T1000 (cell line): ENCODE data around the gene GBX1.

Experiments
- DNase-seq: peaks from one replicate; lab custom pipeline; 2025; ENCODE audit warnings: mixed read lengths; lab: John Stamatoyannopoulos, UW

Gene GBX1

GRCh38 chr7:151167197-151167961 lies at the start of gene GBX1:
GBX1 (minus strand) TSS chr7:151167694; CDS start chr7:151167548, 146 bp downstream.
- no peak for DNase-seq

DNA sequence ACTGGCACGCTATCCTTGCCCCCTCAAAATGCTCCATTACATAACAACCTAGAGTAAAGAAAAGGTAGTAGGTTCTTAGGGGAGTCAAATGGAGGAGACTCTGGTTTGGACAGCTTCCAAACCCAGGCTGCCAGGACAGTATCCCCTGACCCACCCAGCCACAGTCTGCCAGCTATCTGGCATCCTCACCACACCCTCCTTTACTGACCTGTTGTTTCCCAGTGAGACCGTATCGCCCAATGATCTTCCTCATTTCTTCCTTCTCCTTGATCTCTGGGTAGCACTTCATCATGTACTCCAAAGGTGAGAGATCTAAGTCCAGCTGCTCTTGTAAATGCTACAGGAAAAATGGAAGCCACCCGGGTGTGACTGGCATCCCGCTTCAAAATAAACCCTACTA lies 47.9 kb upstream of the GBX1 start:
- no peak for DNase-seq

- DNase-seq, result no peak
These were observed 46.3 kb upstream of the GBX1 start for GRCh38 chr7:151213826-151214225.

- DNase-seq, result no peak
These were observed 45.1 kb upstream of the GBX1 start for GRCh38 chr7:151212626-151213025.

- no peak for DNase-seq
These were observed 43.8 kb upstream of the GBX1 start for GRCh38 chr7:151211155-151211772.

DNA sequence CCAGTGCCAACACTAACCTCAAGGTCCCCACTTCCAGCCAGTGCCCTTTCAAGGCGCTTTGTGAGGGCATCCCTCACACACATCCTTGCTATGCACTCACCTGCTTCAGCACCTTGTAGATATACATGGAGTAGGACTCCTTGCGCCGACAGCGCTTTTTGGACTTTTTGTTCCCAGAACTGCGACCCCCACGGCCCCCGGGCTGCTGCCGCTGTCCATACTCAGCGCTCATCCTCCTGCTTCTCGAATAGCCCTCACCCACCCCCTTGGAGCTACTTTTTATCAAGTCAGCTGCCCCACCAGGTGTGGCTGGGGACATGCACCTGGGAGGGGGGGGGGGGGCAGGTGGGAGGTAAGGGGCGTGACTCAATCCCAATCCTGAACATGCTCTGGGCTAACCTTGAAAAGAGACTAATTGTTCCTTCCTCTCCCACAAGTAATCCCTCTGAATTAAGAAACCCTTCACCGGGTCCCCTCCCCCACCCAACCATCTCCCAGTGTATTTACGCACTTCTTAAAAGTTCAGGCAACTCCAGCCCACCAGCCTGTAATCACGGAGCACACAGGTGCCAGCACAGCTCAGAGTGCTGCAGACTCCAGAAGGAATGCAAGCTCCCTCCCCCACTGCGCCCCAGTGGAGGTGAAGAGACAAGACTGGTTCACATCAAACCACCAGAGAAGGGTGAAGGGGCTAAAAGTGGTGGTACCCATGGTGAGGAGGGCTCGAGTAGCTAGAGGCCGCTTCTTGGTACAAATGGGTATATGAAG lies 42.8 kb upstream of the GBX1 start, which contains the start of gene H2BK1:
Gene H2BK1, minus strand, starts transcription at position 402 of the 768 bp plus-strand sequence. Its CDS starts 170 bp downstream, at position 232.
- DNase-seq, result no peak

DNA sequence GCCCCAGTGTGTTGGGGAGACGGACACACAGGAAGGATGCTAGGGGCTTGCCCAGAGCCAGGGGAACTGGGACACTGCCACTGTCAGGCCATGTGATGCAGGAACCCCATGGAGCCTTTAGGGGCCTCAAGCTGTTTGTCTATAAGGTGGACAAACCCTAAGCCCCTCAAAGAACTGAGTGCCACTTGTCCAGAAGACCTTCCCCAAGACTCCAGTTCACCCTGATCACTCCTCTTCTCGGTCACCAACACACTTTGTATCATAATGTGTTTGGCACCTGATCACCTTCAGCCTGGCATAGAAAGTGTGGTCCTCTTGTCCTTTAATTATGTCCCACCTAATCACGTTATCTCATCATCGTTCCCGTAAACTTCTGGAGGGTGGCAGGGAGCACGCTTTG lies 42.1 kb upstream of the GBX1 start:
- DNase-seq, result no peak

GRCh38 chr7:151208253-151208862 lies 40.9 kb upstream of the GBX1 start:
- DNase-seq, result no peak

GRCh38 chr7:151207804-151208203 lies 40.3 kb upstream of the GBX1 start:
- no peak for DNase-seq

GRCh38 chr7:151207315-151207714 lies 39.8 kb upstream of the GBX1 start:
- DNase-seq, result no peak

DNA sequence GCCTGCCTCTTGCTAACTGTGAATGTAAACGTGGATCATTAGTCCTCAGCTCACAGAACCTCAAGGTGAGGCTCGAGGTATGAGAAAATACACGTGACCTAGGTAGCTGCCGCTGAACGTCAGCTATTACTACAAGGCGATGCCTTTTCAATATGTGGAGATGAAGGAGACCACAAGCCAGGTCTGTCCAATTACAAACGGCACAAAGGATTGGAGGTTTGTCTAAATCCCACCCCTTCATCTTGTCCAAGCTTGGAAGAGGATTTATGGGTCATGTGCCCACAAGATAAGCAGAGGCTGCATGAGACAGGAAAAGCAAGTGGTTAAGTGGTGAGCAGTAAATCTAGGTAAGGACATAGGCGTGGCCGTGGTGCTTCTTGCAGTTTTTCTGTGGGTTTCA lies 39.4 kb upstream of the GBX1 start:
- DNase-seq, result no peak

GRCh38 chr7:151205730-151206129 lies 38.2 kb upstream of the GBX1 start:
- DNase-seq, result no peak

- no peak for DNase-seq
These were observed 37.0 kb upstream of the GBX1 start for GRCh38 chr7:151204383-151205032.

DNA sequence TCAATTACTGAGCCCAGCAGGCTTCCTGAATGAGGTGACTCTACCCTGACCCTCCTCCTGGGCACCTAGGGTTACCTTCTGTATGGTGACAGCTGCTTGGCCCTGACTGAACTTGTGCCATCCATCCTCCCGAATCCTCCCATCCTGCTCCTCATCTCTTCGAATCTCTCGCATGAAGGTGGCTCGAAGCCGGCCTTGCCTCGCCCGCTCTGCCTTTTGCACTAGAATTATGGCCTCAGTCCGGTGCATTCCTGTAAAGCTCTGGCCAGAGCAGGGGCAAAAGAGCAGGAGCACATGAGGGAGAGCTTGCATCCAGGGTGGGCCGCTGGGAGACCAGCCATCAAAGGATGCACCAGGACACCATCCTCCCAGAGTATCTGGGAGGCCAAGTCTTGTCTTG lies 35.3 kb upstream of the GBX1 start:
- DNase-seq, result no peak

DNA sequence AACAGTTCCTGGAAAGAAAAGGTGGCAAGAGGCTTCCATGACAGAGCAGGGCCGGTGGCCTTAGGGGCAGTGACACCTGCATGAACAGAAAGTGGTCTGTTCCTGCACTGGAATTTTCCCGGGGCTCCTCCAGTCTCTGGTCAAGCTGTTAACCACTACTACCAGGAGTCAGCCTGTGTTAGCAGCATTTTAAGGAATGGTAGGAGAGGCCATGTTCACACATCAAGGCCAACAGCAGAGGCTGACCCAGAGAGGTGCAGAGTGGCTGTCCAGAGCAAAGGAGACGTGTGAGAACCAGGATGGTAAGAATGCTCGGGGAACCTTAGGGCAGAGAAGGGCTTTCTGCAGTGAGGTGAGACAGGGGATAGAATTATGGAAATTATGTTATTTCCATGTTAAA lies 34.3 kb upstream of the GBX1 start:
- no peak for DNase-seq

GRCh38 chr7:151201344-151201743 lies 33.9 kb upstream of the GBX1 start:
- no peak for DNase-seq

DNA sequence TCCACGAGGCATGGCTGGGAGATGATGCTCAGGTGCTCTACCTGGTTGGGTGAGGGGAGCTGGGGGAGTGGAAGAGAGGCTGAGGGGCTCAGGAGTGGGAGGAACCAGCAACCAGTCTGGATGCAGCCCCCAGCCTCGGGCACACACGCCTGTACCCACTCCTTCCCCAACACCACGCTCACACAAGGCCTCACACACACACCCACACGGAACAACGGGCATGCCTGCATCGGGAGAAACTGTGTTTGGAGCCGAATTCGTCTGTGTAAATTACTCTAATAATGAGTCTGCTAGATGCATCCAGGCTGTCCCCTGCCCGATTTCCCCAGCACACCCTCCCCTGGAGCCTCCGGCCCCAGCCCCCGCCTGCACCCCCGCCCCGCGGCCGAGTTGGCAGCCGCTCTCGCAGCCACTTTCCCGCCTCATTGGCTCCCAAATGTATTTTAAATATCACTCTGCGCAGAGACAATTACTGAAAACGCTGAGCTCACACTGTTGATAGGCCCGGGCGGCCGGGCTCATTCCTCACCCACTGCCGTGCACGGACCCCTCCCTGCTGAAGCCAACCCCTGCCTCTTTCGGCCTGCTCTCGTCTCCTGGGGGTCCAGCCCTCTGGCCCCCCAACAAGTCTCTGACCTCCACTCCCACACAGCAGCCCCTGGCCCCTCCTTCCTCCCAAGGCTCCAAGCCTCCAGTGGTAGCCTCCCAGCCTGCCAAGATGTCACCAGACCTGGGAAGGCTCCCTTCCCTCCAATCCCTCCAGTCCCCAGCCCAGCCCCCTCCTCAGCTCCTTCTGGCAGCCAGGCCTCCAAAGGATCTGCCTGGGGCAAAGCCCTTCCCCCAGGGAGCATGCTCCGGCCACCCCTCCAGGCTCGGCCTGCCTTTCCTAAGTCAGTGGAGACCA lies 31.7 kb upstream of the GBX1 start:
- no peak for DNase-seq

DNA sequence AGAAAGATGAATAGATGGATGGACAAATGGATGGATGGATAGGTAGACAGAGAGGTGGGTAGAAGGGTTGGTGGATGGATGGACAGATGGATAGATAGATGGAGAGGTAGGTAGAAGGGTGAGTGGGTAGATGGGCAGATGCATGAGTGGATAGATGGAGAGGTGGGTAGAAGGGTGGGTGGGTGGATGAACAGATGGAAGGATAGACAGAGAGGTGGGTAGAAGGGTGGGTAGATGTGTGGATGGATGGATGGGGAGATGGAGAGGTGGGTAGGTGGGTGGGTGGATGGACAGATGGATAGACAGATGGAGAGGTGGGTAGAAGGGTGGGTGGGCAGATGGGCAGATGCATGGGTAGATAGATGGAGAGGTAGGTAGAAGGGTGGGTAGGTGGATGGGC lies 30.4 kb upstream of the GBX1 start:
- no peak for DNase-seq

- DNase-seq, result no peak
These were observed 28.3 kb upstream of the GBX1 start for GRCh38 chr7:151195616-151196450.

DNA sequence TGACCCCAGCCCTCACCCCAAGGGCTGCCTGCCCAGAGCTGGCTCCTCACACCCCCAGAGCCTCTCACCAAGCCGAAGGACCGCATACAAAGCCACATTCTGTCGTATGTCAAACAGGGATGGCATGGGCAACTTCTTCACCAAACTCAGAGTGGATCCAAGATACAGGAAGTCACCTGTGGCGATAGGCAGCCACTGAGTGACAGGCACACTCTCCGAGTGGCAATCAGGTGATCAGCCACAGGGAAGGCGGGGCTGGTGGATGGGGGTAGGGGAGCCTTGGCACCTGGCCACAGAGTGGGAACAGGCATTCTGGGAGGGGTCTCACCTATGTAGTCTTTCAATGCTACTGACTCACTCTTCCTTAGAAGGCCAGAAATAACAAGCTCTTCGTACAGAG lies 26.7 kb upstream of the GBX1 start:
- no peak for DNase-seq
